GM23338 (cell line): ENCODE measurements around the gene SARDH. TPM values are rescaled to one million over a fixed set of nuclear protein-coding genes. Genes with fewer than 3 reads are reported as not detected.

Source experiments
- ATAC-seq: fragments of 200-7000 bp; cut with Tn5 transposase; 3 replicates; pipeline ENCODE4 v1.9.1; 2020
- DNase-seq: peaks from one replicate; pipeline ENCODE4 v3.0.0-alpha.2; 2015; ENCODE audit warnings: low spot score
- H2AFZ ChIP-seq: fragments of 200-600 bp; sonication (generic); 2 replicates; pipeline ENCODE4 v1.8.0; 2016; ENCODE audit warnings: antibody characterized with exemption, mild to moderate bottlenecking, moderate library complexity
- H3F3A ChIP-seq: fragments of 200-600 bp; sonication (generic); replicated peaks from 2 replicates; pipeline ENCODE4 v1.8.0; 2017; ENCODE audit warnings: antibody characterized with exemption, mixed run types, low read depth
- H3K27ac ChIP-seq: fragments of 200-600 bp; sonication (generic); 2 replicates; pipeline ENCODE4 v1.6.1; 2016; ENCODE audit warnings: low read depth
- H3K27me3 ChIP-seq: fragments of 200-600 bp; sonication (generic); 2 replicates; pipeline ENCODE4 v1.8.0; 2016; ENCODE audit warnings: mild to moderate bottlenecking, mixed run types, moderate library complexity; ENCODE audit not compliant: insufficient read depth
- H3K36me3 ChIP-seq: fragments of 200-600 bp; sonication (generic); 2 replicates; pipeline ENCODE4 v1.8.0; 2016; ENCODE audit warnings: mild to moderate bottlenecking; ENCODE audit not compliant: insufficient read depth
- H3K4me1 ChIP-seq: fragments of 200-600 bp; sonication (generic); 2 replicates; pipeline ENCODE4 v1.8.0; 2016; ENCODE audit warnings: mild to moderate bottlenecking, moderate library complexity; ENCODE audit not compliant: insufficient read depth
- H3K4me2 ChIP-seq: fragments of 200-600 bp; sonication (generic); 2 replicates; pipeline ENCODE4 v1.7.1; 2017; ENCODE audit warnings: mixed run types
- H3K4me3 ChIP-seq: fragments of 200-600 bp; sonication (generic); 2 replicates; pipeline ENCODE4 v1.6.1; 2016; ENCODE audit warnings: mixed run types
- H3K79me2 ChIP-seq: fragments of 200-600 bp; sonication (generic); replicated peaks from 2 replicates; pipeline ENCODE4 v1.8.0; 2017; ENCODE audit warnings: mild to moderate bottlenecking; ENCODE audit not compliant: insufficient read depth
- H3K9me2 ChIP-seq: fragments of 200-600 bp; sonication (generic); 2 replicates; pipeline ENCODE4 v1.8.0; 2017; ENCODE audit not compliant: insufficient read depth
- H4K20me1 ChIP-seq: fragments of 200-600 bp; sonication (generic); replicated peaks from 2 replicates; pipeline ENCODE4 v1.8.0; 2017; ENCODE audit warnings: mild to moderate bottlenecking; ENCODE audit not compliant: insufficient read depth
- H3K27ac Mint-ChIP-seq: 2 replicates; pipeline ENCODE4 v1.8.0; 2020; ENCODE audit warnings: inconsistent platforms, mild to moderate bottlenecking, moderate library complexity, mixed read lengths
- H3K27me3 Mint-ChIP-seq: 3 replicates; pipeline ENCODE4 v1.8.0; 2022; ENCODE audit warnings: low read depth, mild to moderate bottlenecking, moderate library complexity, mixed read lengths, inconsistent platforms; ENCODE audit not compliant: insufficient read depth, poor library complexity
- H3K36me3 Mint-ChIP-seq: 3 replicates; pipeline ENCODE4 v1.8.0; 2021; ENCODE audit warnings: low read depth, mild to moderate bottlenecking, inconsistent platforms, moderate library complexity, mixed read lengths
- H3K4me1 Mint-ChIP-seq: 3 replicates; pipeline ENCODE4 v1.8.0; 2020; ENCODE audit warnings: mild to moderate bottlenecking, inconsistent platforms, mixed read lengths
- H3K4me3 Mint-ChIP-seq: 3 replicates; pipeline ENCODE4 v1.8.0; 2021; ENCODE audit warnings: moderate library complexity, mild to moderate bottlenecking, inconsistent platforms, mixed read lengths
- H3K9me3 Mint-ChIP-seq: 3 replicates; pipeline ENCODE4 v1.8.0; 2020; ENCODE audit warnings: moderate library complexity, mild to moderate bottlenecking, inconsistent platforms, mixed read lengths
- CREB1 ChIP-seq: fragments of 250-450 bp; sonication (Bioruptor Pico); IDR thresholded peaks from 2 replicates; pipeline ENCODE4 v1.5.0; 2020; ENCODE audit warnings: low read depth, mild to moderate bottlenecking, moderate library complexity
- EZH2 ChIP-seq: fragments of 200-600 bp; sonication (generic); IDR thresholded peaks from one replicate; pipeline ENCODE4 v1.8.0; 2017; ENCODE audit warnings: antibody characterized with exemption, mild to moderate bottlenecking, low read depth; ENCODE audit not compliant: unreplicated experiment
- JUNB ChIP-seq: IDR thresholded peaks from one replicate; pipeline ENCODE4 v1.6.1; 2016; ENCODE audit warnings: antibody characterized with exemption; ENCODE audit not compliant: unreplicated experiment
- NANOG ChIP-seq: IDR thresholded peaks from 2 replicates; pipeline ENCODE4 v1.6.1; 2016; ENCODE audit warnings: antibody characterized with exemption, borderline replicate concordance
- POLR2AphosphoS5 ChIP-seq: IDR thresholded peaks from 2 replicates; pipeline ENCODE4 v1.6.1; 2016; ENCODE audit warnings: antibody characterized with exemption, low read depth
- STAT1 ChIP-seq: IDR thresholded peaks from one replicate; pipeline ENCODE4 v1.6.1; 2016; ENCODE audit warnings: antibody characterized with exemption; ENCODE audit not compliant: unreplicated experiment
- ZNF114 ChIP-seq: fragments of 250-450 bp; sonication (Bioruptor Pico); IDR thresholded peaks from 2 replicates; pipeline ENCODE4 v1.5.0; 2020; ENCODE audit warnings: mild to moderate bottlenecking, moderate library complexity
- ZNF331 ChIP-seq: fragments of 250-450 bp; sonication (Bioruptor Pico); IDR thresholded peaks from 2 replicates; pipeline ENCODE4 v1.5.0; 2020; ENCODE audit warnings: low read depth, mild to moderate bottlenecking, moderate library complexity
- polyA plus RNA-seq: library from polyadenylated mRNA; unstranded; fragments of >200 nt; fragmentation: Nextera tagmentation; extraction: Ambion mirVana; gene quantifications from 2 replicates; pipeline ENCODE4 v1.2.1, GENCODE V29; 2016
- total RNA-seq: library from RNA; depleted of rRNA; stranded (reverse); fragments of >200 nt; shearing (Covaris generic); gene quantifications from 2 replicates; pipeline ENCODE4 v1.2.3, GENCODE V29; 2014
- TF ChIP-seq, protein P1 (sequence below): IDR thresholded peaks from one replicate; pipeline ENCODE4 v1.6.1; 2018; ENCODE audit warnings: antibody characterized with exemption; ENCODE audit not compliant: unreplicated experiment
- TF ChIP-seq, protein P2 (sequence below), 2 experiments: fragments of 200-600 bp in 1 of 2; sonication (generic) in 1 of 2; conservative IDR thresholded peaks; 2 replicates each; pipeline versions ENCODE4 v1.5.1 to v1.6.1; 2016 to 2017; ENCODE audit warnings: antibody characterized with exemption in 2 of 2, low read depth in 2 of 2, mild to moderate bottlenecking in 2 of 2, moderate library complexity in 1 of 2
- TF ChIP-seq, protein P3 (sequence below): IDR thresholded peaks from 2 replicates; pipeline ENCODE4 v1.6.1; 2016; ENCODE audit warnings: antibody characterized with exemption

The SARDH gene
- total and polyA plus RNA-seq, 2 experiments from 2014 or later = 2.8 to 10.4 TPM

DNA sequence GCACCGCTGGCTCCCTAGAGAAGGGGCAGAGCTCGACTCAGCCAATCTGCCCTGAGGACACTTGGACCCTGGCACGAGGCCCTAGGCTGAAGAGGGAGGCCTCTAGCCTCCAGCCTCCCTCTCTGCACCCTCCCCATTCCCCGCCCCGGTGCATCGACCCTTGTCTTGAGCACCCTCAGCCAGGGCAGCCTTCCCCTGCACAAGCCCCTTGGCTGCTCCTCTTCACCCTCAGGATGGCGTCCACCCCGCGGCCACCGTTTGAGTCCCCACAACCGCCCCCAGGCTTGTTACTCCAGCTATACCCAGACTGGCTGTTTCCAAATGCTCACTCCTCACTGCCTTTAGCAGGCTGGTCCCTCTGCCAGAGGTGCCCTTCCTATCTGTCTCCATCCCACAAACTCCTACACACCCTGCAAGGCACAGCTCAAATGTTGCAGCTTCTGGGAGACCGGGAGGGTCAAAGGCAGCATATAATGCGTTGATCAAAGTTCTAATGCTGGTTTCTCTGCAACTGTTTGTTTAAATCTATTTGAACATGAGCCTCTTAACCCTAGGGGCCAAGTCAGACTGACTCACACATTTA lies 122.5 kb downstream of the SARDH start (continued):
- TF ChIP-seq, protein P1, sequence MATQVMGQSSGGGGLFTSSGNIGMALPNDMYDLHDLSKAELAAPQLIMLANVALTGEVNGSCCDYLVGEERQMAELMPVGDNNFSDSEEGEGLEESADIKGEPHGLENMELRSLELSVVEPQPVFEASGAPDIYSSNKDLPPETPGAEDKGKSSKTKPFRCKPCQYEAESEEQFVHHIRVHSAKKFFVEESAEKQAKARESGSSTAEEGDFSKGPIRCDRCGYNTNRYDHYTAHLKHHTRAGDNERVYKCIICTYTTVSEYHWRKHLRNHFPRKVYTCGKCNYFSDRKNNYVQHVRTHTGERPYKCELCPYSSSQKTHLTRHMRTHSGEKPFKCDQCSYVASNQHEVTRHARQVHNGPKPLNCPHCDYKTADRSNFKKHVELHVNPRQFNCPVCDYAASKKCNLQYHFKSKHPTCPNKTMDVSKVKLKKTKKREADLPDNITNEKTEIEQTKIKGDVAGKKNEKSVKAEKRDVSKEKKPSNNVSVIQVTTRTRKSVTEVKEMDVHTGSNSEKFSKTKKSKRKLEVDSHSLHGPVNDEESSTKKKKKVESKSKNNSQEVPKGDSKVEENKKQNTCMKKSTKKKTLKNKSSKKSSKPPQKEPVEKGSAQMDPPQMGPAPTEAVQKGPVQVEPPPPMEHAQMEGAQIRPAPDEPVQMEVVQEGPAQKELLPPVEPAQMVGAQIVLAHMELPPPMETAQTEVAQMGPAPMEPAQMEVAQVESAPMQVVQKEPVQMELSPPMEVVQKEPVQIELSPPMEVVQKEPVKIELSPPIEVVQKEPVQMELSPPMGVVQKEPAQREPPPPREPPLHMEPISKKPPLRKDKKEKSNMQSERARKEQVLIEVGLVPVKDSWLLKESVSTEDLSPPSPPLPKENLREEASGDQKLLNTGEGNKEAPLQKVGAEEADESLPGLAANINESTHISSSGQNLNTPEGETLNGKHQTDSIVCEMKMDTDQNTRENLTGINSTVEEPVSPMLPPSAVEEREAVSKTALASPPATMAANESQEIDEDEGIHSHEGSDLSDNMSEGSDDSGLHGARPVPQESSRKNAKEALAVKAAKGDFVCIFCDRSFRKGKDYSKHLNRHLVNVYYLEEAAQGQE = no peak
- TF ChIP-seq NANOG = no peak
- TF ChIP-seq, protein P2, sequence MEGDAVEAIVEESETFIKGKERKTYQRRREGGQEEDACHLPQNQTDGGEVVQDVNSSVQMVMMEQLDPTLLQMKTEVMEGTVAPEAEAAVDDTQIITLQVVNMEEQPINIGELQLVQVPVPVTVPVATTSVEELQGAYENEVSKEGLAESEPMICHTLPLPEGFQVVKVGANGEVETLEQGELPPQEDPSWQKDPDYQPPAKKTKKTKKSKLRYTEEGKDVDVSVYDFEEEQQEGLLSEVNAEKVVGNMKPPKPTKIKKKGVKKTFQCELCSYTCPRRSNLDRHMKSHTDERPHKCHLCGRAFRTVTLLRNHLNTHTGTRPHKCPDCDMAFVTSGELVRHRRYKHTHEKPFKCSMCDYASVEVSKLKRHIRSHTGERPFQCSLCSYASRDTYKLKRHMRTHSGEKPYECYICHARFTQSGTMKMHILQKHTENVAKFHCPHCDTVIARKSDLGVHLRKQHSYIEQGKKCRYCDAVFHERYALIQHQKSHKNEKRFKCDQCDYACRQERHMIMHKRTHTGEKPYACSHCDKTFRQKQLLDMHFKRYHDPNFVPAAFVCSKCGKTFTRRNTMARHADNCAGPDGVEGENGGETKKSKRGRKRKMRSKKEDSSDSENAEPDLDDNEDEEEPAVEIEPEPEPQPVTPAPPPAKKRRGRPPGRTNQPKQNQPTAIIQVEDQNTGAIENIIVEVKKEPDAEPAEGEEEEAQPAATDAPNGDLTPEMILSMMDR (conservative IDR thresholded peaks at IDR 0.05; ENCODE audit: low read depth in 2 of 2) = no peak
- no peak for TF ChIP-seq POLR2AphosphoS5
- TF ChIP-seq, protein P3, sequence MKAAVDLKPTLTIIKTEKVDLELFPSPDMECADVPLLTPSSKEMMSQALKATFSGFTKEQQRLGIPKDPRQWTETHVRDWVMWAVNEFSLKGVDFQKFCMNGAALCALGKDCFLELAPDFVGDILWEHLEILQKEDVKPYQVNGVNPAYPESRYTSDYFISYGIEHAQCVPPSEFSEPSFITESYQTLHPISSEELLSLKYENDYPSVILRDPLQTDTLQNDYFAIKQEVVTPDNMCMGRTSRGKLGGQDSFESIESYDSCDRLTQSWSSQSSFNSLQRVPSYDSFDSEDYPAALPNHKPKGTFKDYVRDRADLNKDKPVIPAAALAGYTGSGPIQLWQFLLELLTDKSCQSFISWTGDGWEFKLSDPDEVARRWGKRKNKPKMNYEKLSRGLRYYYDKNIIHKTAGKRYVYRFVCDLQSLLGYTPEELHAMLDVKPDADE = no peak
- TF ChIP-seq STAT1 = no peak
- TF ChIP-seq ZNF114 = no peak
- no peak for TF ChIP-seq EZH2

DNA sequence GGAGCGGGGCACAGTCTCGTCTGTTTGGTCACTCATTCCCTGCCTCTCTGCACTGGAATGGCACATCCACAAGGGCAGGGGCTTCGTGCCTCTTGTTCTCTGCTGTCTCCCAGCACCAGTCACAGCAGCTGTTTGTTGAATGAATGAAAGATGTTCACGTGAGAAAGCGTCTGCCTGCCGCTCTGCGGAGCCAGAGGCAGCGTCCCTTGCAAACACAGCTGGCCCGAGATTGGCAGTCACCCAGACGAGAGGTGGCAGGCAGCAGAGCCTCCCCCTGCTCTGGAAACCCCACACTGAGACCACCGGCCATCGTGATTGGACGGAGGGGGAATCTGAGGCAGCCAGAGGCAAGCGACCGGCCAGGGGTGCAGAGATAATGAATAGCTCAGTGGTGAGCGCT lies 123.0 kb downstream of the SARDH start:
- no peak for TF ChIP-seq EZH2
- TF ChIP-seq CREB1 = no peak
- no peak for TF ChIP-seq ZNF331
- no peak for TF ChIP-seq JUNB
- no peak for TF ChIP-seq NANOG
- TF ChIP-seq, protein P3 = no peak
- no peak for TF ChIP-seq STAT1
- TF ChIP-seq POLR2AphosphoS5 = no peak
- H3K4me3 Mint-ChIP-seq = no peak overlapping the region
- H3K36me3 Mint-ChIP-seq = no peaks in the 10 kb centered on the region
- Histone ChIP-seq H3K36me3 (no peaks in the 10 kb centered on the region), H2AFZ (no peak overlapping the region), H3K4me2 (no peak overlapping the region), H3K27me3 (no peaks in the 10 kb centered on the region), H3K4me1 (no peaks in the 10 kb centered on the region), H3K9me2 (no peaks in the 10 kb centered on the region), H3F3A (no peaks in the 10 kb centered on the region), H3K79me2 (no peaks in the 10 kb centered on the region), H3K27ac (no peak overlapping the region), H4K20me1 (no peaks in the 10 kb centered on the region), H3K4me3 (no peak overlapping the region)
- no peak overlapping the region for H3K27ac Mint-ChIP-seq
- ATAC-seq = no peak; the same call in 2 of the 3 replicates
- no peaks in the 10 kb centered on the region for H3K9me3 Mint-ChIP-seq
- H3K27me3 Mint-ChIP-seq = peaks cover 8% of the 10 kb centered on the region
- no peak for DNase-seq
- peaks cover 12% of the 10 kb centered on the region for H3K4me1 Mint-ChIP-seq
